GM20000 (cell line): ENCODE results near the gene FOSL2.

Experiments used
- DNase-seq: peaks from one replicate; pipeline ENCODE4 v3.0.0; 2012; ENCODE audit warnings: low spot score
- TF ChIP-seq, protein P1 (sequence below): IDR thresholded peaks from 2 replicates; pipeline ENCODE4 v1.5.1; 2012; ENCODE audit warnings: mild to moderate bottlenecking, control low read depth; ENCODE audit errors: extremely low read depth, missing control alignments

FOSL2 gene

DNA sequence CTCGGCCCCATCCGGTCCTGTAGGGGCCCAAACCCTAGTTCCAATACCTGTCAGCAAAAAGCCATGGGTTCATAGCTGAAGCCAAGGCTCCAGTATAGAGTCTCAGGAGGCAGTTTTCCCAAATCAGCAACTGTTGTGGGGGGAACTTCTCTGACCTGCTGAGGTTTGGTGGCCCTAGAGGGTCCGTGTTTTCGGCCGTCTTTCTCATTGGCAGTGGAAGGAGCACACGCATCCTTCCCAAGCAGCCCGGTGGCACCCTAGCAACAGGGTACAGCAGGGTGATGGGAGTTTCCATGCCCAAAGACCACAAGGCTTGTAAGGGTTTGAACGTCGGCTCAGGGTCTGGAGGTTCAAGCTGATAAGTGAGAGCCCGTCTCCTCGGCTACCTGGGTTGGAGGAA is 6.6 kb downstream of the FOSL2 start:
- TF ChIP-seq, protein P1, sequence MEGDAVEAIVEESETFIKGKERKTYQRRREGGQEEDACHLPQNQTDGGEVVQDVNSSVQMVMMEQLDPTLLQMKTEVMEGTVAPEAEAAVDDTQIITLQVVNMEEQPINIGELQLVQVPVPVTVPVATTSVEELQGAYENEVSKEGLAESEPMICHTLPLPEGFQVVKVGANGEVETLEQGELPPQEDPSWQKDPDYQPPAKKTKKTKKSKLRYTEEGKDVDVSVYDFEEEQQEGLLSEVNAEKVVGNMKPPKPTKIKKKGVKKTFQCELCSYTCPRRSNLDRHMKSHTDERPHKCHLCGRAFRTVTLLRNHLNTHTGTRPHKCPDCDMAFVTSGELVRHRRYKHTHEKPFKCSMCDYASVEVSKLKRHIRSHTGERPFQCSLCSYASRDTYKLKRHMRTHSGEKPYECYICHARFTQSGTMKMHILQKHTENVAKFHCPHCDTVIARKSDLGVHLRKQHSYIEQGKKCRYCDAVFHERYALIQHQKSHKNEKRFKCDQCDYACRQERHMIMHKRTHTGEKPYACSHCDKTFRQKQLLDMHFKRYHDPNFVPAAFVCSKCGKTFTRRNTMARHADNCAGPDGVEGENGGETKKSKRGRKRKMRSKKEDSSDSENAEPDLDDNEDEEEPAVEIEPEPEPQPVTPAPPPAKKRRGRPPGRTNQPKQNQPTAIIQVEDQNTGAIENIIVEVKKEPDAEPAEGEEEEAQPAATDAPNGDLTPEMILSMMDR = no peak
- DNase-seq = no peak

DNA sequence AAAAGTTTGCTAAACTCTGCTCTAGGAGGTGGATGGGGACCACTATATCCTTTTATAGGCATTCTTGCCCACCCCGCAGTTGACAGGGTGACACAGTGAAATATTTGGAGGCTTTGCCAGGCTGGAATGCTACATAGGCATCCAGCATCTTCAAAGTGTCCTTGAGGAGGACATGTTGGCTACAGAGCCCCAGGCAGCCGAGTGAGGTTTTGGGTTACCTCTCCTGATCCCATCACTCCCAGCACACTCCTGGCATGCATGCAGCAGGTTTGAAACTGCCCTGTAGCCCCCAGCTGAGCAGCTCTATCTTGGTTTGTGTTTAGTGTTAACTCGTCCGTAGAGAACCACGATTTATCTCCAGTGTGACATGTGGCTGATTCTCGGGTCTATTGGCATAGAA is 7.3 kb downstream of the FOSL2 start:
- TF ChIP-seq, protein P1 = no peak
- no peak for DNase-seq

DNA sequence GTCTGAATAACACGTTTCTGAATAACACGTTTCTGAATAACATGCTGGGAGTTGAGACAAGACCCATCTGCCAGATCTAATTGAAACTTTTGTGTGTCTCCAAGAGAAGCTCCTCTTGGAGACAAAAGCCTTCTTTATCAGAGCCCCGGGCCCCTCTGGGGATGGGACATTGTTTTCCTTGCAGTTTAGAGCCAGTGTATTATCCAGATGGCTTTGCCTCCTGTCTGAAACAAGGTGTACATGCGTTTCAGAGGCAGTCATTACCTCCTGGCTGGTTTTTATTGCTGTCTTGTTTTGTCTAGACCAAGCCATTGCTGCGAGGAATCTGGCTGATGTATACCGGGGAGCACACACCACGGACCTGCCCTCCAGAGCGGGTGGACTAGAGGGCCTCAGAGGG is 7.8 kb downstream of the FOSL2 start:
- TF ChIP-seq, protein P1 = no peak
- DNase-seq = no peak

DNA sequence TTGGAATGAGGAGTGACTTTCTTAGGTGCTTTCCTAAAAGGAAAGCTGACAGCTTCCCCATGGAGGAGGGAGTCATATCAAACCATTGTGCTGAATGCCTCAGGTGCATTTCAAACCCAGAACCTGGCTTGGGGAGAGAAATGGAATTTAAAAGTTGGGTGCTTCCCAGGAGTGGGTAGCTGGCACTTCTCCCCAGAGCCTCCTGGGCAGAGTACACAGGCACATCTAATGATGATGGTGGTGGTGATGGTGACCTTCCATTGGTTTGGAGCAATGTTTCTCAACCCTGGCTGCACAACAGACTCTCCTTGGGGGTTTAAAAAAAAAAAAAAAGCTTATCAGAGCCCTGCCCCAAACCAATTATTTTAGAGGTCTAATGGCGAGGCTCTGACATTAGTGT is 8.3 kb downstream of the FOSL2 start:
- TF ChIP-seq, protein P1 = no peak
- DNase-seq = no peak

DNA sequence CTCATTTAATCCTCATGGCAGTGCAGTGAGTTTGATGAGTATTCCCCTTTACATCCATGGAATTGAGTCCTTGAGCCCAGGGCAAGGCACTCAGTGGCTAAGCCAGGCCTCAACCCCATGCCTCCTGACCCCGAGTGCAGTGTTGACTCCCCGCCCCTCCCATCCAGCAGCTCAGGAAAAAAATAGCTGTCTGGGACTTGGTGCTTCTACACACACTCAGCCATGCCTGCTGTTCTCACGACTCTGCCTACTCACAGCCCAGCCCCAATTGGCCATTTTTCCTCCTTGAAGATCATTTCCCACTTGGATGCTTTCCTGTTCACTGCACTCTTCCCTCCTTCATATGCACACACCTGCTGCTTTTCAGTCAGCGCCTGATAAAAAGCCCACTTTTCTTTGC is 8.8 kb downstream of the FOSL2 start:
- DNase-seq = no peak
- TF ChIP-seq, protein P1 = no peak

DNA sequence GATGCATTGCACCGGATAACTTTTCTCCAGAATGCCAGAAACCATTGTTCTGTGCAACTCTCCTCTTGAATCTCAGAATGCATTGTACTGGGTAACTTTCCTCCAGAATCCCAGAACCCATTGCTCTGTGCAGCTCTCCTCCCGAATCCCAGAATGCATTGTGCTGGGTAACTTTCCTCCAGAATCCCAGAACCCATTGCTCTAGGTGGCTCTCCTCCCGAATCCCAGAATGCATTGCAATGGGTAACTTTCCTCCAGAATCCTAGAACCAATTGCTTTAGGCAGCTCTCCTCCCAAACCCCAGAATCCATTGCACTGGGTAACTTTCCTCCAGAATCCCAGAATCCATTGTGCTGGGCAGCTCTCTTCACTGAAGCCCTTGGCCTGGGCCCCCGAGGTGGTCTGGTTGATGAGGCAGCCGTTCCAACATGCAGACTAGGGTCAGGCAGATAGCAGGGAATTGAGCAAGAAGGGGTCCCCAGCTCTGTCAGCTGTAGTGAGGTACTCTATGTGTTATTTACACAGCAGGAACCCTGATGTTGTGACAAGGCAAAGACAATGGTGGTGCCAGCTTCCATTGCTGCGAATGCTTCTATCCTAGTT is 9.4 kb downstream of the FOSL2 start:
- TF ChIP-seq, protein P1 = no peak
- DNase-seq = no peak

DNA sequence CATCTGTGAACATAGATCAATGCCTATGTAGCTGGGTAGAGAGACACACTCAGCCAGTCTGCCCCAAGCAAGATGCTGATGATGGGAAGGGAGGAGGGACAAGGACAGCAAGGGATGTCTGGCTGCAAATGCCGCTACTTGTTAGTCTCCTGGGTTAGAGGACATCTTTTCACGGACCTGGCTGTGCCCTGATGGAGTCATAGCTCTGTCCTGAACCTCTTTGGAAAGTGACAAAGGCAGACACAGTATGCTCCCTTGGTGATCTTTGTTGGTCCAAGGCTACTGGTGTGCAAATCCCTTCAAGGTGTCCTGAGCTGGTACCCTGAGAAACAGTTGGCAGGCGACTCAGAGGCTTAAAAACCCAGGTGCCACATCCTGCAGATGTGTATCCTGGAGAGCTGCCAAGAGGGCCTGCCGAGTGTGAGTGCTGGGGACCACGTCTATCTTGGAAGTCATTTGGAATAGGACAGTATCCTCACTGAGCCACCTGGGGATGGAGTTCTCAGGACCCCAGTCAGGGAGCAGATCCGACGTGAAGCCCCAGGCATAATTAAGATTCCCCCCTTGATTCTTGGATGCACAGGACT is 10.8 kb downstream of the FOSL2 start:
- DNase-seq = no peak
- TF ChIP-seq, protein P1 = no peak
